Stimulated activated CD4-positive, alpha-beta T cell treated with anti-CD3 and anti-CD28 coated beads, Interleukin-4, amount 100 ng/mL, for 24 hours (primary cell): ENCODE results near the gene RPL3.
"Not testable (repeated sequence)": the region's sequence is repeated elsewhere in the genome, so short reads cannot be mapped to it uniquely, and the experiment has no call there.

Experiments
- DNase-seq: peaks from one replicate; pipeline ENCODE4 v3.0.0-alpha.2; 2020

The RPL3 gene

DNA sequence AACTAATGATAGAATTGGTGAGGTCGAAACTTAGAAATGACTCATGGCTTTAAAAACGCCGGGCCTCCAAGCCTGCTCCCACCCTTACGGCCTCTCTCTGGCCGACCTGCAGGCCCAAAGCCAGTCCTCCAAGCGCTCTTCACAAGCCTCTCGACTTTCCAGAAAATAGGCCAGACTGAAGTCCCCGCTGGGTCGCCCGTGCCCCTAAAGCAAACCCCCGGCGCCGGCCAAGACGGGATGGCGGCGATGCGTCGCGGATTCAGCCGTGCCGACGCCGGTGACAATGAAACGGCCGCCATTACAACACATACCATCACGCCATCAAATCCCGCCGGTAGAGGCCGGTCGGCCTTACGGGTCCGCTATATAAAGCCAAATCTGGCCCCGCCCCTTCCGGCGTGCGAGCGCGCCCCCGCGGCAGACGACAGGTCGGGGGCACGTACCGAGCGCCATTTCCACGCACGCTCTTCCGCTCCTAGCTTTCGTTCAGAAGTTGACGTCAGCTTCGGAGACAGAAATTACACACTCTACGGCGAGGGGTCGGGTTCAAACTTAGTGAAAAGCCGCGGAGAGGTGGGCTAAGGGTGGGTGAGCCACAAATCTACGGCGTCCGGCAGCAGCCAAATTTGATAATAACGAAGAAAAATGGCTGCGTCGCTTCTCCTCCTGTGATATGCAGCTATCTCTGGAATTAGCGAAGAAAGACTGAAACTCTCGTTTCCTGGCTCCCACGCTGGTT is at the start of gene RPL3:
RPL3 (minus strand) TSS at position 340 of the 739 bp plus-strand sequence; CDS start at position 314, 26 bp downstream.
- peak; percentile 97 for DNase-seq

- no peak for DNase-seq
These were observed 49.8 kb upstream of the RPL3 start for GRCh38 chr22:39369186-39369585.

GRCh38 chr22:39368461-39368911 is 49.1 kb upstream of the RPL3 start:
- DNase-seq = no peak

DNA sequence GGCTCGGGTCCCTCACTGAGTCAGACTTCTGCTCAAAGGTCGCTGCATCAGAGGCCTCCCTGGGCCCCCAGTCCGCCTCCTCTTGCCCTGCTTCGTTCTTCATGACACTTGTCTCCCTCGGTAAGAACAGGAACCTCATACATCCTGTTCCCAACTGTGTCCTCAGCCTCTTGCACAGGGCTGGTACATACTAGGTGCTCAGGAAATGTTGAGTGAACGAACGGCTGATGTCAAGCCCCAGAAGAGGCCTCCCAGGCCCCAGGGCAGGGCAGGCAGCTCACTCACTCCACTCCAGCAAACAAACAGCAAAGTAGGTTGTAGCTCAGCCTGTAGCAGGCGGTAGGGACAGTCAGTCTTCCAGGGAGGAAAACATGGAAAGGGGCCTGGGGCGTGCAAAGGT is 47.6 kb upstream of the RPL3 start:
- DNase-seq = no peak

DNA sequence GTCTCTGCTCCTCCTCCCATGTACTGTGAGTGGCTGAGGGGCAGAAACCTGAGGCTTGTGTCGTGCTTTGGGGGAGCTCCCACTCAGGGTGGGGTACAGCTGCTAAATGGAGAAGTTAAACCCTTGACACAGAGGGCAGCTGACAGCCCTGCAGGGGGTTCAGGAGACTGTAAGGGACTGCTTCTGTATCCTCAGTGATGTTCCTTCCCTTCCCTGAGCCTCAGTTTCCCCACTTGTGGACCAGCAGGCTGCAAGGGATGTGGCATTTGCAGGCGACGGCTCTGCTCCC is 46.0 kb upstream of the RPL3 start:
- DNase-seq = no peak

- DNase-seq = no peak
These were observed 45.5 kb upstream of the RPL3 start for GRCh38 chr22:39364714-39365491.

GRCh38 chr22:39363751-39364515 is 44.5 kb upstream of the RPL3 start:
- DNase-seq = no peak

DNA sequence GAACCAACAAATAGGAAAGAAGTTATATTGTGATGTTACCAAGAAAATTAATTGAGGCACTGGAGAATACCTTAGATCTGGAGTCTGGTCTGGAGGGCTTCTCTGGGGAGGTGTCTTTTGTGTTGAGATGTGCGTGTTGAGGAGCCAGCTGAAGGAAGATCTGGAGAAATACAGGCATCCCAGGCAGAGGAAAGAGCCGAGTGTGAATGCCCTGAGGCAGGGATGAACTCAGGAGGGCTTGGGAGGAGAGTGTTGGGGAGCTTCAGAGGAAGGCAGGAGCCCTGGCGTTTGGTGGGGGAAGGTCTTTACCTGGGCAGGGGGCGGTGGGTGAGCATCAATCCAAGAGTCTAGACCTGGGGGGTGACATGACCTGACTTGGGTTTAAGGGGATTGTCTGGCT is 43.5 kb upstream of the RPL3 start:
- DNase-seq = no peak

GRCh38 chr22:39362271-39362670 is 42.8 kb upstream of the RPL3 start:
- no peak for DNase-seq

DNA sequence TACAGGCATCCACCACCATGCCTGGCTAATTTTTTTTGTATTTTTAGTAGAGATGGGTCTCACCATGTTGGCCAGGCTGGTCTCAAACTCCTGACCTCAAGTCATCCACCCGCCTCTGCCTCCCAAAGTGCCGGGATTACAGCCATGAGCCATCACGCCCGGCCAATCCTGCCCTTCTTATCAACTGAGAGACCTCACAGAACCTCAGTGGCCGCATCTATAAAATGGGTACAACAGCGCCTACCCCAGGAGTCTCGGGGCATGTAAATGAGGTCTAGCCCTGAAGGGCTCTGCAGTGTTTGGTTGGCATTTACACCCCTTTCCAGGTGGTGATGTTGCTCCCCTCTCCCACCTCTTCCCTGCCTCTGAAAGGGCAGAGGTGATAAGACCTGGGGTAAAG is 42.1 kb upstream of the RPL3 start:
- DNase-seq = no peak

GRCh38 chr22:39360674-39361413 is 41.4 kb upstream of the RPL3 start:
- no peak for DNase-seq

DNA sequence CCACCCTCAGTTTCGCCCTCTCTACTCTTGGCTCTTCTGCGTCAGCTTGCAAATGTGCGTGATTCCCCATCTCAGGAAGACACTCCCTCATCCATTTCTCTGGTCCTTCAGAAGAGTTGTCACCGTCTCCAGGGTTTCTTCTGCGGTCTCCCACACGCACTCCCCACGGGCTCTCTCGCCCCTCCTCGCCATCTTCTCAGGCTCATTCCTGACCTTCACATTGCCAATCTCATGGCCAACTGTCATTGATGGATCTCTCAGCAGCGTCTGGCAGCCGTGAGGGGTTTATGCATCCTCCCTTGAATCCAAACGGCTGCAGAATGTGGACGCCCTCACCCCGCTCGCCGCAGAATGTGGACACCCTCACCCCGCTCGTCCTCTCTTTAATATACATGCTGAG is 40.8 kb upstream of the RPL3 start:
- DNase-seq = no peak

DNA sequence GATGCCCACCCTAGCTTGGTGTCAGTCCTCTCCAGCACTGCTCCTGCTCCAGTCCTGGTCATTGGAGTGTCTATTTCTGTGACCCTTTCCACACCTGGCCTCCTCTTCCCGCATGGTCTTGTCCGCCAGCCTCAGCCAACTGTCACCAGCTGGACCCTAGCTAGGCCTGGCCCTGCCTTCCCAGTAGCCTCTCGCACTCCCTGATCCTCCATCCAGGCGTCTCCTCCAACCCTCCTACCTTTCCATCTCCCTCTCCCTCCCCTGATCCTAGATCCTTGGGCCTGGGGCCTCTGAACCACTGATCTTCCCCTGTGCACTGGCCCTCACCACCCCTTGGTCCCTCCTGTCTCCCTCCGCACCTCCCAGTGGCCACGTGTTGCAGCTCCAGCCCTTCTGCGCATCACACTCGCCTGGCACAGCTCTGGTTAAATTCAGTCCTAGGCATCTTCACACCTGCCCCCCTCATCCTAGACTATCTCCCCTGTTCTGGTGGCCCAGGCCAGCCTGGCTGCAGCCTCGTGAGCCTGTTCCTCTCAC is 40.3 kb upstream of the RPL3 start:
- no peak for DNase-seq

DNA sequence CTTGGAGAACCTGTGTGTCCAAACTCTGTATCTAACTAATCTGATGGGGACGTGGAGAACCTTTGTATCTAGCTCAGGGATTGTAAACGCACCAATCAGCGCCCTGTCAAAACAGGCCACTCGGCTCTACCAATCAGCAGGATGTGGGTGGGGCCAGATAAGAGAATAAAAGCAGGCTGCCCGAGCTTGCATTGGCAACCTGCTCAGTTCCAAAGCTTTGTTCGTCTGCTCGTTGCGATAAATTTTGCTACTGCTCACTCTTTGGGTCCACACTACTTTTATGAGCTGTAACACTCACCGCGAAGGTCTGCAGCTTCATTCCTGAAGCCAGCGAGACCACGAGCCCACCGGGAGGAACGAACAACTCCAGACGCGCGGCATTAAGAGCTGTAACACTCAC is 38.8 kb upstream of the RPL3 start:
- not testable (repeated sequence) for DNase-seq

DNA sequence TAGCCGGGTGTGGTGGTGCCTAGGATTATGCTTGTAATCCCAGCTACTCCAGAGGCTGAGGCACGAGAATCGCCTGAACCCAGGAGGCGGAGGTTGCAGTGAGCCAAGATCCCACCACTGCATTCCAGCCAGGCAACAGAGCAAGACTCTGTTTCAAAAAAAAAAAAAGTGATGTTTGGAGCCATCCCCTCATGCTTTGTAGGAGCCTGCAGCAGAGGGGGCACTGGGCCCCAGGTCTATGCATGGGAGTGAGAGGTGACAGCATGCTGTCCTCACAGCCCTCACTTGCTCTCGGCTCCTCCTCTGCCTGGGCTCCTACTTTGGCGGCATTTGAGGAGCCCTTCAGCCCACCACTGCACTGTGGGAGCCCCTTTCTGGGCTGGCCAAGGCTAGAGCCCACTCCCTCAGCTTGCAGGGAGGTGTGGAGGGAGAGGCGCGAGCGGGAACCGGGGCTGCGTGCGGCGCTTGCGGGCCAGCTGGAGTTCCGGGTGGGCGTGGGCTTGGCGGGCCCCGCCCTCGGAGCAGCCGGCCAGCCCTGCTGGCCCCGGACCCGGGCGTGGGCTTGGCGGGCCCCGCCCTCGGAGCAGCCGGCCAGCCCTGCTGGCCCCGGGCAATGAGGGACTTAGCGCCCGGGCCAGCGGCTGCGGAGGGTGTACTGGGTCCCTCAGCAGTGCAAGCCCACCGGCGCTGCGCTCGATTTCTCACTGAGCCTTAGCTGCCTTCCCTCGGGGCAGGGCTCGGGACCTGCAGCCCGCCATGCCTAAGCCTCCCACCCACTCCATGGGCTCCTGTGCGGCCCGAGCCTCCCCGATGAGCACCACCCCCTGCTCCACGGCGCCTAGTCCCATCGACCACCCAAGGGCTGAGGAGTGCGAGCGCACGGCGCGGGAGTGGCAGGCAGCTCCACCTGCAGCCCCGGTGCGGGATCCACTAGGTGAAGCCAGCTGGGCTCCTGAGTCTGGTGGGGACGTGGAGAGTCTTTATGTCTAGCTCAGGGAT is 38.0 kb upstream of the RPL3 start:
- DNase-seq = not testable (repeated sequence)

GRCh38 chr22:39356464-39356863 is 37.0 kb upstream of the RPL3 start:
- DNase-seq = no peak

DNA sequence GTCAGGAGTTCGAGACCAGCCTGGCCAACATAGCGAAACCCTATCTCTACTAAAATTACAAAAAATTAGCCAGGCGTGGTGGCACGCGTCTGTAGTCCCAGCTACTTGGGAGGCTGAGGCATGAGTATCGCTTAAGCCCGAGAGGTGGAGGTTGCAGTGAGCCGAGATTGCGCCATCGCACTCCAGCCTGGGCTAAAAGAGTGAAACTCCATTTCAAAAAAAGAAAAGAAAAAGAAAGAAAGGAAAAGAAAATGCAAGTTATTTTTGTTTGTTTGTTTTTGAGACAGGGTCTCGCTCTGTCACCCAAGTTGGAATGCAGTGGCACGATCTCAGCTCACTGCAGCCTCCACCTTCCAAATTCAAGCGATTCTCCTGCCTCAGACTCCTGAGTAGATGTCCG is 36.4 kb upstream of the RPL3 start:
- DNase-seq = not testable (repeated sequence)

DNA sequence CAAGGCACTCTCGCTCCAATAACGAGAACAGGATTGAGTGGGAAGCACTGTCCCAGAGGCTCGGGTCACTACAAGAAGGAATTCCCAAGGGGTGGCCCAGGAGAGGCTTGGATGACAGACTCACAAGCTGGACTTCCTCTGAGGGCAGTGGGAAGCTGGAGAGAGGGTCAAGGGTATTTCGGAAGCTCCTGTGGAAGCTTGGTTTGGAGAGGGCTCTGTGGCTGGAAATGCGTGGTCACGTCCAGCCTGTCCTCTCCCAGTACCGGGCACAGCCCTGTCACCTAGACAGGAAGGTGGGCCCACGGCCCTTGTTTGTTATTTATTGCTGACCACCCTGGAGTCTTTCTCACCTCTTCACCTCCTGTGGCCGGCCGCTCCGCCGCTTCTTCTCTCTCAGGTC is 35.7 kb upstream of the RPL3 start:
- no peak for DNase-seq

DNA sequence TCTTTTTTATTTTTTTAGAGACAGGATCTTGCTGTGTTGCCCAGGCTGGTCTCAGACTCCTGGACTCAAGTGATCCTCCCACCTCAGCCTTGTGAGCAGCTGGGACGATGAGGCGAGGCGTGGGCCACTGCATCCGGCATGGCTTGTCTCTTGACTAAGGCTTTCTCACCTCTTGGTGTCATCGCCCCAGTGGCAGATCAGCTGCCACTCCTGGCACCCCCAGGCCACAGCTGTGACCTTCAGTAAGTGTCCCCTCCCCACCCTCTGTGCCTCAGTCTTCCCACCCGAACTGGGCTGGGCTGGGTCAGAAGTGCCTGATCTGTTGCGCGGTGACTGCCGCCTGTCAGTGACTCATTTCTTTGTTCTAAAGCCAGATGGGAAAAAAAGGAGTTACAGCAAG is 33.9 kb upstream of the RPL3 start:
- DNase-seq = no peak

GRCh38 chr22:39352306-39352891 is 33.0 kb upstream of the RPL3 start:
- DNase-seq = no peak

GRCh38 chr22:39351689-39352214 is 32.3 kb upstream of the RPL3 start:
- no peak for DNase-seq
